Measurements from ENCODE around the gene CCDC85C. TPM values are rescaled to one million over a fixed set of nuclear protein-coding genes. Genes with fewer than 3 reads are reported as not detected.
A peak's percentile ranks its signal among the peaks of the same experiment; 100 is the strongest.

Gene CCDC85C
- total RNA-seq, 1 experiment from 2014 or later, result 42.3 TPM

- H3K79me2 ChIP-seq (ENCODE audit: insufficient read depth, low read length), result peaks cover 80% of the 10 kb centered on the region
- peak overlapping the region; percentile 86 for H3K4me2 ChIP-seq (ENCODE audit: low read length)
- no peaks in the 10 kb centered on the region for H3K9me2 ChIP-seq (ENCODE audit: insufficient read depth)
- H3K9ac ChIP-seq (ENCODE audit: low read length), result 0 out of 2 replicates have a peak overlapping the region, but pooled peaks have one; percentile 37
- TF ChIP-seq CBX3 (IDR thresholded peaks at IDR 0.05; ENCODE audit: low read depth), result no peak
- TF ChIP-seq SIN3A (IDR thresholded peaks at IDR 0.05; ENCODE audit: low read depth), result no peak
- TF ChIP-seq EGR1 (IDR thresholded peaks at IDR 0.05; ENCODE audit: low read depth), result no peak
- no peak for TF ChIP-seq MAX (IDR thresholded peaks at IDR 0.05)
- TF ChIP-seq ZNF274 (IDR thresholded peaks at IDR 0.05; ENCODE audit: low read depth, low read length), result no peak
- BruUV-seq (replicated peaks), result no TSS peak
- no peak overlapping the region for H2AFZ ChIP-seq (ENCODE audit: low read depth, low read length, poor library complexity, severe bottlenecking)
- H4K20me1 ChIP-seq (ENCODE audit: insufficient read depth), result no peaks in the 10 kb centered on the region
- intact Hi-C loops (cut with micrococcal nuclease), result no loop called here
- DNase-seq (ENCODE audit: low read depth, low spot score) (no peak), ATAC-seq (no peak)
- RAD21 ChIA-PET (ENCODE audit: low non-redundant PET in 1 of 2, low total read pairs in 2 of 2, uncharacterized antibody in 2 of 2, unreplicated experiment in 2 of 2), result no interaction called here
- 0 out of 4 replicates have a peak, but pooled peaks cover 0 to 6% of the 10 kb centered on the region in 2 experiments for H3K36me3 ChIP-seq (ENCODE audit: control insufficient read depth in 1 of 2, insufficient read depth in 2 of 2, low read length in 2 of 2)
- CTCF ChIA-PET, result no interaction called here
- peak overlapping the region in 1 of 2 experiments; percentile 32; a peak in 1 of 4 replicates for H3K4me3 ChIP-seq (replicated peaks in 1 of 2; ENCODE audit: low read depth in 1 of 2, low read length in 2 of 2)
- H3K27me3 ChIP-seq (ENCODE audit: insufficient read depth, low read length), result no peaks in the 10 kb centered on the region
- no peaks in the 10 kb centered on the region for H3K9me3 ChIP-seq (ENCODE audit: control insufficient read depth in 1 of 2, insufficient read depth in 1 of 2, low read depth in 1 of 2, low read length in 2 of 2)
- peak overlapping the region; percentile 85 for H3K27ac ChIP-seq (ENCODE audit: low read depth, low read length)
- peaks cover 39 to 60% of the 10 kb centered on the region in 2 experiments for H3K4me1 ChIP-seq (ENCODE audit: control insufficient read depth in 1 of 2, insufficient read depth in 2 of 2, low read length in 2 of 2)
- POLR2A ChIA-PET, result no interaction called here
Measured at GRCh38 chr14:99581374-99581773, 22.6 kb downstream of the CCDC85C start.

DNA sequence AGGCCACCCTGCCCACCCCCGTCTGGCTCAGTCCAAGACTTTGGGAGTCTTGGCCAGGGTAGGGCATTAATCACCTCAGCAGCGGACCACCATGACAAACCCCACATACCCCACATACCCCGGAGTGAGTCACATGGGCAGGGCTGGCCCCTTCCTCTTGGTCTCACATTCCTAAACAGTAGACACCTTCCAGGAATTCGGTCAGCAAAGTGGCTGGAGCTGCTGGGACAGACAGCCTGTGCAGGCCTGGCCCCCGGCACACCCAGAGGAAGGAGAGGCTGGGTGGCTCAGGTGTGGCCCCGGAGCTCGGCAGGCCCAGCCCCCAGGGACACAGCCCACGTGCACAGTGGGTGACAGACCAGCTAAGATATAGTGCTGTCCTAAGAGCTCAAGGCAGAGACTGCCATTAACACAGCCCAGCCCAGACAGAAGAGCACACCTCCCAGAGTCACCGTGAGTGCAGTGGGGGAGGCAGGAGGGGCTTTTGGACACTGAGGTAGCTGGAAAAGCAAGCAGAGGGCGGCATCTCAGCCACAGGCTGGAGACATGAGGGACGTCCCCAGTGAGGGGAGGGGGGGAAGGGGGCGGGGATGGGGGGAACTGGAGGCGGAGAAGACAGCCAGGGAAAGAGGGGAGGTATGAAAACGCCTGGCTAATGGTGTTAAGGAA, 24.0 kb downstream of the CCDC85C start:
- BruUV-seq (replicated peaks), result no TSS peak
- no peaks in the 10 kb centered on the region for H3K9me3 ChIP-seq (ENCODE audit: control insufficient read depth in 1 of 2, insufficient read depth in 1 of 2, low read depth in 1 of 2, low read length in 2 of 2)
- intact Hi-C loops (cut with micrococcal nuclease), result loop anchor here (2.0 kb wide), 1 partner anchor 25 kb away; the partner anchor contains the start of gene CCDC85C
- no peaks in the 10 kb centered on the region for H4K20me1 ChIP-seq (ENCODE audit: insufficient read depth)
- 0 out of 4 replicates have a peak, but pooled peaks cover 0 to 6% of the 10 kb centered on the region in 2 experiments for H3K36me3 ChIP-seq (ENCODE audit: control insufficient read depth in 1 of 2, insufficient read depth in 2 of 2, low read length in 2 of 2)
- peaks cover 52 to 74% of the 10 kb centered on the region in 2 experiments for H3K4me1 ChIP-seq (ENCODE audit: control insufficient read depth in 1 of 2, insufficient read depth in 2 of 2, low read length in 2 of 2)
- ChIA-PET CTCF (interaction anchor here (1.1 kb wide), 1 partner anchor 25 kb away, joined by 3 read pairs; no protein-coding TSS in a partner anchor), POLR2A (interaction anchor here (0.5 to 1.0 kb wide), 3 partner anchors 12 to 24 kb away, joined by 3 to 4 read pairs (median 3); partner anchors contain the start of gene CCDC85C), RAD21 (ENCODE audit: low non-redundant PET in 1 of 2, low total read pairs in 2 of 2, uncharacterized antibody in 2 of 2, unreplicated experiment in 2 of 2) (interaction anchor here in 1 of 2 experiments (1.2 kb wide), 1 partner anchor 26 kb away, joined by 6 read pairs; no protein-coding TSS in a partner anchor)
- peak overlapping the region; percentile 64 for H3K9ac ChIP-seq (ENCODE audit: low read length)
- H2AFZ ChIP-seq (ENCODE audit: low read depth, low read length, poor library complexity, severe bottlenecking), result no peak overlapping the region
- H3K9me2 ChIP-seq (ENCODE audit: insufficient read depth), result no peaks in the 10 kb centered on the region
- DNase-seq (ENCODE audit: low read depth, low spot score), result peak; percentile 47
- H3K4me2 ChIP-seq (ENCODE audit: low read length), result peak overlapping the region; percentile 86
- H3K27ac ChIP-seq (ENCODE audit: low read depth, low read length), result peak overlapping the region; percentile 85
- peaks cover 83% of the 10 kb centered on the region for H3K79me2 ChIP-seq (ENCODE audit: insufficient read depth, low read length)
- peak overlapping the region; percentile 12 to 52 for H3K4me3 ChIP-seq (replicated peaks in 1 of 2; ENCODE audit: low read depth in 1 of 2, low read length in 2 of 2)
- peak; percentile 47 for TF ChIP-seq POLR2AphosphoS5 (IDR thresholded peaks at IDR 0.05; ENCODE audit: low read depth, low read length)
- TF ChIP-seq SRF (IDR thresholded peaks at IDR 0.05; ENCODE audit: low read depth), result no peak
- peak; percentile 71 for ATAC-seq
- no peaks in the 10 kb centered on the region for H3K27me3 ChIP-seq (ENCODE audit: insufficient read depth, low read length)

Data from HCT116 (cell line).